Parathyroid adenoma (tissue), 2 donors: ENCODE results near the gene CDRT15.

Source experiments
- H2AFZ ChIP-seq: fragments of 300-600 bp; sonication (generic); one replicate; pipeline ENCODE4 v1.7.0; 2017; ENCODE audit warnings: antibody characterized with exemption, mild to moderate bottlenecking
- H3K27ac ChIP-seq: fragments of 300-600 bp; sonication (generic); one replicate; pipeline ENCODE4 v1.7.0; 2017
- H3K27me3 ChIP-seq: fragments of 300-600 bp; sonication (generic); one replicate; pipeline ENCODE4 v1.7.0; 2017; ENCODE audit warnings: low read length; ENCODE audit not compliant: control insufficient read depth, insufficient read depth
- H3K36me3 ChIP-seq: fragments of 300-600 bp; sonication (generic); one replicate; pipeline ENCODE4 v1.7.0; 2017; ENCODE audit warnings: low read length; ENCODE audit not compliant: control insufficient read depth, insufficient read depth
- H3K4me1 ChIP-seq: fragments of 300-600 bp; sonication (generic); one replicate; pipeline ENCODE4 v1.7.0; 2017; ENCODE audit warnings: control low read depth
- H3K4me2 ChIP-seq: fragments of 300-600 bp; sonication (generic); one replicate; pipeline ENCODE4 v1.7.0; 2017; ENCODE audit warnings: low read length
- H3K4me3 ChIP-seq: fragments of 300-600 bp; sonication (generic); one replicate; pipeline ENCODE4 v1.7.0; 2017; ENCODE audit warnings: low read depth, low read length
- H3K79me2 ChIP-seq: fragments of 300-600 bp; sonication (generic); one replicate; pipeline ENCODE4 v1.7.0; 2017; ENCODE audit warnings: control low read depth
- H3K9ac ChIP-seq: fragments of 300-600 bp; sonication (generic); one replicate; pipeline ENCODE4 v1.7.0; 2017; ENCODE audit warnings: mild to moderate bottlenecking
- H3K9me3 ChIP-seq: fragments of 300-600 bp; sonication (generic); one replicate; pipeline ENCODE4 v1.7.0; 2017; ENCODE audit warnings: low read length; ENCODE audit not compliant: control insufficient read depth
- TF ChIP-seq, protein P1 (sequence below): fragments of 300-600 bp; sonication (generic); IDR thresholded peaks from one replicate; pipeline ENCODE4 v1.7.0; 2017; ENCODE audit warnings: antibody characterized with exemption, mild to moderate bottlenecking
- donor health status: primary hyperparathyroidism.

The CDRT15 gene

GRCh38 chr17:14214271-14214670 lies 22.4 kb downstream of the CDRT15 start:
- Histone ChIP-seq H3K4me2 (no peak overlapping the region), H3K9me3 (no peaks in the 10 kb centered on the region), H2AFZ (no peak overlapping the region), H3K9ac (no peak overlapping the region), H3K4me3 (no peak overlapping the region), H3K27ac (no peak overlapping the region), H3K79me2 (no peaks in the 10 kb centered on the region), H3K4me1 (no peaks in the 10 kb centered on the region), H3K36me3 (no peaks in the 10 kb centered on the region), H3K27me3 (no peaks in the 10 kb centered on the region)
- TF ChIP-seq, protein P1, sequence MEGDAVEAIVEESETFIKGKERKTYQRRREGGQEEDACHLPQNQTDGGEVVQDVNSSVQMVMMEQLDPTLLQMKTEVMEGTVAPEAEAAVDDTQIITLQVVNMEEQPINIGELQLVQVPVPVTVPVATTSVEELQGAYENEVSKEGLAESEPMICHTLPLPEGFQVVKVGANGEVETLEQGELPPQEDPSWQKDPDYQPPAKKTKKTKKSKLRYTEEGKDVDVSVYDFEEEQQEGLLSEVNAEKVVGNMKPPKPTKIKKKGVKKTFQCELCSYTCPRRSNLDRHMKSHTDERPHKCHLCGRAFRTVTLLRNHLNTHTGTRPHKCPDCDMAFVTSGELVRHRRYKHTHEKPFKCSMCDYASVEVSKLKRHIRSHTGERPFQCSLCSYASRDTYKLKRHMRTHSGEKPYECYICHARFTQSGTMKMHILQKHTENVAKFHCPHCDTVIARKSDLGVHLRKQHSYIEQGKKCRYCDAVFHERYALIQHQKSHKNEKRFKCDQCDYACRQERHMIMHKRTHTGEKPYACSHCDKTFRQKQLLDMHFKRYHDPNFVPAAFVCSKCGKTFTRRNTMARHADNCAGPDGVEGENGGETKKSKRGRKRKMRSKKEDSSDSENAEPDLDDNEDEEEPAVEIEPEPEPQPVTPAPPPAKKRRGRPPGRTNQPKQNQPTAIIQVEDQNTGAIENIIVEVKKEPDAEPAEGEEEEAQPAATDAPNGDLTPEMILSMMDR = no peak

- H3K36me3 ChIP-seq = no peaks in the 10 kb centered on the region
Observed at GRCh38 chr17:14212401-14212800, 24.3 kb downstream of the CDRT15 start.

DNA sequence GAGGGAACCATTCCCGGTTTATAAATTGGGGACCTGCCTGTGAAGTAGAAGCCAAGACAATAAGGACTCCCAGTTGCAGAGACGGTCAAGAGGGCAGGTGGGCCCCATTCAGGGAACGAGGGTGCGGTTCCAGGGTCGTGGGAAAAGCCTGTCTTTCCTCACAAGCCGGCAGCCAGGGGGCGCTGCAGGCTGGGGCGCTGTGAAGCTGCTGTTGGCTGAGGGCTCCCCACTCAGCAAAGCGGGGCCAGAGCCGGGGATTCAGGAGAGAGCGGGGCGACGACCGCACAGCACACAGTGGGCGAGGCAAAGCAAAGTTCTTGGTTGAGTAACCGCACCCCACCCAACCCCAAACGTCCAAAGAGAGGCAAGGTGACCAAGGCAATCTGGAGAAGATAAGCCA lies 24.9 kb downstream of the CDRT15 start:
- no peak overlapping the region for H3K4me3 ChIP-seq
- no peak overlapping the region for H2AFZ ChIP-seq
- no peaks in the 10 kb centered on the region for H3K79me2 ChIP-seq
- H3K4me2 ChIP-seq = no peak overlapping the region
- no peaks in the 10 kb centered on the region for H3K27me3 ChIP-seq
- no peak overlapping the region for H3K27ac ChIP-seq
- no peaks in the 10 kb centered on the region for H3K9me3 ChIP-seq
- no peak overlapping the region for H3K9ac ChIP-seq
- H3K4me1 ChIP-seq = no peaks in the 10 kb centered on the region
- TF ChIP-seq, protein P1 = peak; percentile 66
- H3K36me3 ChIP-seq = no peaks in the 10 kb centered on the region

More at GRCh38 chr17:14212401-14212800, 24.3 kb downstream of the CDRT15 start:
- H3K4me2 ChIP-seq = no peak overlapping the region
- H3K9me3 ChIP-seq = no peaks in the 10 kb centered on the region
- TF ChIP-seq, protein P1 = no peak
- H3K4me1 ChIP-seq = no peaks in the 10 kb centered on the region
- H3K79me2 ChIP-seq = no peaks in the 10 kb centered on the region
- H3K27me3 ChIP-seq = no peaks in the 10 kb centered on the region
- no peak overlapping the region for H2AFZ ChIP-seq
- H3K4me3 ChIP-seq = no peak overlapping the region
- no peak overlapping the region for H3K27ac ChIP-seq
- no peak overlapping the region for H3K9ac ChIP-seq

DNA sequence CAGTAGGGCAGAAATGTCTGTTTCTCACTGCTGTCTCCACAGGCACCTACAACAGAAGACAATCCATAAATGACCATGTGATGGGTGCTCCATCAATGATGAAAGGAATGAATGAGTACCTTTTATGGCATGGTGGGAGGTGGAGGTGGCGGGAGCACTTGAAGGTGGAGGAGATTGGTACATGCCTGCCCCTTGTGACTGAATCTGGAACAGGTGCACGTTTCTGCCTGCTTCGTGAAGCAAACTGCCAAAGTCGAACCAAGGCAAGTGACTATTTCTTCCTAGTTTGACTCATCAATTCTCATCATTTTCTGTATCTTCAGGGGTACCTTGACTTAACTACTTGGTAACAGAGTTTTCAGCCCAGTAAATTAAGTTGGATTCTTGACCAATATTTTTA lies 25.4 kb downstream of the CDRT15 start:
- Histone ChIP-seq H3K27ac (no peak overlapping the region), H3K4me3 (no peak overlapping the region), H2AFZ (no peak overlapping the region), H3K79me2 (no peaks in the 10 kb centered on the region), H3K9ac (no peak overlapping the region), H3K4me2 (no peak overlapping the region), H3K9me3 (no peaks in the 10 kb centered on the region), H3K27me3 (no peaks in the 10 kb centered on the region), H3K36me3 (no peaks in the 10 kb centered on the region), H3K4me1 (peaks cover under 1% of the 10 kb centered on the region)
- TF ChIP-seq, protein P1 = no peak

GRCh38 chr17:14209215-14209614 lies 27.4 kb downstream of the CDRT15 start:
- no peak overlapping the region for H3K4me2 ChIP-seq
- no peaks in the 10 kb centered on the region for H3K9me3 ChIP-seq
- no peaks in the 10 kb centered on the region for H3K27me3 ChIP-seq
- H3K4me1 ChIP-seq = peaks cover 5% of the 10 kb centered on the region
- no peaks in the 10 kb centered on the region for H3K79me2 ChIP-seq
- H2AFZ ChIP-seq = no peak overlapping the region
- H3K36me3 ChIP-seq = no peaks in the 10 kb centered on the region
- no peak overlapping the region for H3K9ac ChIP-seq
- TF ChIP-seq, protein P1 = no peak
- no peak overlapping the region for H3K4me3 ChIP-seq
- no peak overlapping the region for H3K27ac ChIP-seq
